Neural cell (in vitro differentiated cells): ENCODE measurements around the gene HAL. TPM values are rescaled to one million over a fixed set of nuclear protein-coding genes. Genes with fewer than 3 reads are reported as not detected.

ENCODE experiments used
- H2AFZ ChIP-seq: fragments of 200-600, 300-800 bp; sonication (generic), shearing (Covaris generic); 2 replicates; pipeline ENCODE4 v1.6.0; 2014; ENCODE audit warnings: low read depth, mild to moderate bottlenecking, antibody characterized with exemption, low read length, moderate library complexity
- H3F3A ChIP-seq: fragments of 200-600 bp; shearing (Covaris generic); 2 replicates; pipeline ENCODE4 v1.6.1; 2016; ENCODE audit warnings: mild to moderate bottlenecking, moderate library complexity, mixed read lengths, antibody characterized with exemption, low read length; ENCODE audit not compliant: insufficient read depth, poor library complexity, severe bottlenecking
- H3K27ac ChIP-seq: fragments of 200-600, 300-800 bp; sonication (generic), shearing (Covaris generic); 2 replicates; pipeline ENCODE4 v1.5.1; 2014; ENCODE audit warnings: mild to moderate bottlenecking, low read length, moderate library complexity
- H3K27me3 ChIP-seq: fragments of 300-800, 200-600 bp; sonication (generic), shearing (Covaris generic); 2 replicates; pipeline ENCODE4 v1.6.0; 2014; ENCODE audit warnings: mild to moderate bottlenecking, low read depth, low read length, moderate library complexity; ENCODE audit not compliant: insufficient read depth
- H3K36me3 ChIP-seq: fragments of 300-800, 200-600 bp; sonication (generic), shearing (Covaris generic); 2 replicates; pipeline ENCODE4 v1.5.1; 2014; ENCODE audit warnings: mild to moderate bottlenecking, antibody characterized with exemption, low read length, moderate library complexity; ENCODE audit not compliant: insufficient read depth
- H3K4me2 ChIP-seq: fragments of 300-800, 200-600 bp; sonication (generic), shearing (Covaris generic); 2 replicates; pipeline ENCODE4 v1.6.0; 2014; ENCODE audit warnings: mild to moderate bottlenecking, low read length
- H3K4me3 ChIP-seq: fragments of 300-800, 200-600 bp; sonication (generic), shearing (Covaris generic); 2 replicates; pipeline ENCODE4 v1.5.1; 2014; ENCODE audit warnings: mild to moderate bottlenecking, low read length, moderate library complexity
- H3K79me2 ChIP-seq: fragments of 200-600 bp; shearing (Covaris generic); replicated peaks from 2 replicates; pipeline ENCODE4 v1.6.0; 2014; ENCODE audit warnings: mild to moderate bottlenecking, low read length, moderate library complexity; ENCODE audit not compliant: insufficient read depth
- H3K9ac ChIP-seq: fragments of 300-800, 200-600 bp; sonication (generic), shearing (Covaris generic); 2 replicates; pipeline ENCODE4 v1.6.1; 2016; ENCODE audit warnings: mild to moderate bottlenecking, low read length, mixed read lengths
- H3K9me2 ChIP-seq: fragments of 200-600 bp; shearing (Covaris generic); 2 replicates; pipeline ENCODE4 v1.6.1; 2016; ENCODE audit warnings: mild to moderate bottlenecking, low read length, mixed read lengths; ENCODE audit not compliant: insufficient read depth
- H3K9me3 ChIP-seq: fragments of 200-600, 300-800 bp; sonication (generic), shearing (Covaris generic); 2 replicates; pipeline ENCODE4 v1.6.1; 2016; ENCODE audit warnings: mild to moderate bottlenecking, mixed run types, low read length, moderate library complexity, mixed read lengths
- H4K20me1 ChIP-seq: fragments of 200-600 bp; shearing (Covaris generic); 2 replicates; pipeline ENCODE4 v1.6.1; 2016; ENCODE audit warnings: mild to moderate bottlenecking, mixed run types; ENCODE audit not compliant: insufficient read depth
- CTCF ChIP-seq: fragments of 450-650 bp; IDR thresholded peaks from 2 replicates; pipeline ENCODE4 v1.5.1; 2014; ENCODE audit warnings: antibody characterized with exemption, mild to moderate bottlenecking, moderate library complexity; ENCODE audit not compliant: poor library complexity, severe bottlenecking
- EP300 ChIP-seq: fragments of 450-650 bp; conservative IDR thresholded peaks from 2 replicates; pipeline ENCODE4 v1.6.1; 2014; ENCODE audit warnings: antibody characterized with exemption, mild to moderate bottlenecking, moderate library complexity; ENCODE audit not compliant: poor library complexity, severe bottlenecking
- EZH2 ChIP-seq: fragments of 200-600, 300-800 bp; shearing (Covaris generic), sonication (generic); IDR thresholded peaks from 2 replicates; pipeline ENCODE4 v1.6.1; 2014; ENCODE audit warnings: antibody characterized with exemption, low read length, borderline replicate concordance, mild to moderate bottlenecking; ENCODE audit not compliant: insufficient read depth, poor library complexity, severe bottlenecking
- MXI1 ChIP-seq: fragments of 450-650 bp; conservative IDR thresholded peaks from 2 replicates; pipeline ENCODE4 v1.6.1; 2014; ENCODE audit warnings: antibody characterized with exemption, mild to moderate bottlenecking; ENCODE audit not compliant: poor library complexity, severe bottlenecking
- POLR2AphosphoS5 ChIP-seq: IDR thresholded peaks from 2 replicates; pipeline ENCODE4 v1.6.1; 2012
- RAD21 ChIP-seq: fragments of 450-650 bp; conservative IDR thresholded peaks from 2 replicates; pipeline ENCODE4 v1.6.1; 2014; ENCODE audit warnings: antibody characterized with exemption, mild to moderate bottlenecking, moderate library complexity
- REST ChIP-seq: IDR thresholded peaks from 2 replicates; pipeline ENCODE4 v1.6.1; 2012; ENCODE audit warnings: borderline replicate concordance
- SMC3 ChIP-seq: fragments of 450-650 bp; conservative IDR thresholded peaks from 2 replicates; pipeline ENCODE4 v1.6.1; 2014; ENCODE audit warnings: antibody characterized with exemption, mild to moderate bottlenecking, moderate library complexity; ENCODE audit not compliant: poor library complexity
- TAF1 ChIP-seq: IDR thresholded peaks from 2 replicates; pipeline ENCODE4 v1.6.1; 2012; ENCODE audit warnings: low read depth
- polyA plus RNA-seq: library from polyadenylated mRNA; depleted of rRNA; stranded (reverse); fragments of >200 nt; gene quantifications from 2 replicates; pipeline ENCODE4 v1.2.3, GENCODE V29; 2014

Gene HAL
- polyA plus RNA-seq, 1 donor from 2014 or later = not detected

- H3K4me3 ChIP-seq = no peak overlapping the region
- H3K36me3 ChIP-seq = no peaks in the 10 kb centered on the region
Observed at GRCh38 chr12:95984682-95985081, 11.5 kb downstream of the HAL start.

DNA sequence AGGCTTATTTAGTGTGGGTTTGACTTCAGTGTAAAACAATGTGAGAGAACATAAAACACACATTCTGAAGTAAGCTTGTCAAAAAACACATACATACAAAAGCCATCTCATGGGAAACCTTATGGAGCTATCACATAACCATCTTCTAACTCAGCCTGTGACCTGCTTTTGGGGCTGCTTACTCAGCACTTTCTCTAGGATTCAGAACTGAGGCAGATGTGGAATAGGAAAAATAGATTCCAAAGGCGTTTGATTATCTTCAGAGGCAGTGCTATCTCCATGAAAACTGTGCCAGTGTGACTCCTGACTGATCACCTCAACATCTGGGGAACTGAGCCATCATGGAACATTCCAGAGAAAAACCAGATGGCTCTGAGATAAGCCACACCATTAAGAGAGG is 13.5 kb downstream of the HAL start:
- no peaks in the 10 kb centered on the region for H3F3A ChIP-seq
- H3K4me3 ChIP-seq = no peak overlapping the region
- no peaks in the 10 kb centered on the region for H3K27me3 ChIP-seq
- H3K36me3 ChIP-seq = no peaks in the 10 kb centered on the region
- no peak overlapping the region for H2AFZ ChIP-seq
- no peaks in the 10 kb centered on the region for H3K9me2 ChIP-seq
- TF ChIP-seq MXI1 (no peak), TAF1 (no peak), REST (no peak), SMC3 (no peak), EP300 (no peak), CTCF (no peak)
- no peak overlapping the region for H3K4me2 ChIP-seq
- no peaks in the 10 kb centered on the region for H3K9me3 ChIP-seq
- no peaks in the 10 kb centered on the region for H4K20me1 ChIP-seq
- no peaks in the 10 kb centered on the region for H3K79me2 ChIP-seq
- no peak overlapping the region for H3K9ac ChIP-seq
- no peak overlapping the region for H3K27ac ChIP-seq

More at GRCh38 chr12:95984682-95985081, 11.5 kb downstream of the HAL start:
- no peaks in the 10 kb centered on the region for H3K9me3 ChIP-seq
- H3F3A ChIP-seq = no peaks in the 10 kb centered on the region
- no peaks in the 10 kb centered on the region for H3K27me3 ChIP-seq
- H3K9ac ChIP-seq = no peak overlapping the region
- TF ChIP-seq REST (no peak), CTCF (no peak), EP300 (no peak), EZH2 (no peak), POLR2AphosphoS5 (no peak), RAD21 (no peak), SMC3 (no peak), TAF1 (no peak), MXI1 (no peak)
- no peak overlapping the region for H3K4me2 ChIP-seq
- H3K27ac ChIP-seq = no peak overlapping the region
- H4K20me1 ChIP-seq = no peaks in the 10 kb centered on the region
- H2AFZ ChIP-seq = no peak overlapping the region
- H3K79me2 ChIP-seq = no peaks in the 10 kb centered on the region
- no peaks in the 10 kb centered on the region for H3K9me2 ChIP-seq
